Loucy (cell line): ENCODE measurements around the gene YOD1.

Experiments used
- H2AFZ ChIP-seq: fragments of 200-600 bp; sonication (generic); 2 replicates; pipeline ENCODE4 v1.6.0; 2016; ENCODE audit warnings: antibody characterized with exemption, mild to moderate bottlenecking, low read length, moderate library complexity
- H3F3A ChIP-seq: fragments of 200-600 bp; 2 replicates; pipeline ENCODE4 v1.6.0; 2016; ENCODE audit warnings: antibody characterized with exemption, low read depth, mild to moderate bottlenecking
- H3K27me3 ChIP-seq: fragments of 200-600 bp; sonication (generic); 2 replicates; pipeline ENCODE4 v1.6.1; 2014; ENCODE audit warnings: low read length, mild to moderate bottlenecking; ENCODE audit not compliant: insufficient read depth, poor library complexity, severe bottlenecking
- H3K36me3 ChIP-seq: fragments of 200-600 bp; sonication (generic); 2 replicates; pipeline ENCODE4 v1.6.1; 2016; ENCODE audit warnings: low read length; ENCODE audit not compliant: insufficient read depth
- H3K4me1 ChIP-seq: fragments of 200-600 bp; sonication (generic); 2 replicates; pipeline ENCODE4 v1.5.1; 2014; ENCODE audit warnings: low read length, mild to moderate bottlenecking; ENCODE audit not compliant: insufficient read depth, poor library complexity, severe bottlenecking
- H3K4me2 ChIP-seq: fragments of 200-600 bp; sonication (generic); 2 replicates; pipeline ENCODE4 v1.6.0; 2014; ENCODE audit warnings: antibody characterized with exemption, low read length, low read depth, mild to moderate bottlenecking; ENCODE audit not compliant: poor library complexity, severe bottlenecking
- H3K4me3 ChIP-seq: fragments of 200-600 bp; sonication (generic); 2 replicates; pipeline ENCODE4 v1.5.1; 2014; ENCODE audit warnings: low read length, mild to moderate bottlenecking, mixed read lengths; ENCODE audit not compliant: poor library complexity, severe bottlenecking
- H3K79me2 ChIP-seq: fragments of 200-600 bp; sonication (generic); 2 replicates; pipeline ENCODE4 v1.6.1; 2014; ENCODE audit warnings: low read length; ENCODE audit not compliant: insufficient read depth
- H3K9ac ChIP-seq: fragments of 200-600 bp; sonication (generic); 2 replicates; pipeline ENCODE4 v1.6.0; 2014; ENCODE audit warnings: mild to moderate bottlenecking, low read depth, low read length, moderate library complexity; ENCODE audit not compliant: poor library complexity, severe bottlenecking
- H3K9me2 ChIP-seq: fragments of 200-600 bp; sonication (generic); replicated peaks from 2 replicates; pipeline ENCODE4 v1.6.1; 2016; ENCODE audit warnings: low read depth, low read length, mixed read lengths
- H3K9me3 ChIP-seq: fragments of 200-600 bp; sonication (generic); 2 replicates; pipeline ENCODE4 v1.6.1; 2014; ENCODE audit warnings: mild to moderate bottlenecking, antibody characterized with exemption, low read length, low read depth; ENCODE audit not compliant: insufficient read depth
- H4K20me1 ChIP-seq: fragments of 200-600 bp; sonication (generic); 2 replicates; pipeline ENCODE4 v1.6.0; 2014; ENCODE audit warnings: antibody characterized with exemption, low read length, mild to moderate bottlenecking; ENCODE audit not compliant: insufficient read depth, poor library complexity, severe bottlenecking
- EZH2phosphoT487 ChIP-seq: fragments of 200-600 bp; IDR thresholded peaks from 2 replicates; pipeline ENCODE4 v1.6.1; 2018; ENCODE audit warnings: antibody characterized with exemption, mild to moderate bottlenecking, moderate library complexity, borderline replicate concordance
- TF ChIP-seq, protein P1 (sequence below): fragments of 200-600 bp; sonication (generic); conservative IDR thresholded peaks from 2 replicates; pipeline ENCODE4 v1.5.1; 2014; ENCODE audit warnings: mild to moderate bottlenecking, antibody characterized with exemption, low read length

The YOD1 gene

DNA sequence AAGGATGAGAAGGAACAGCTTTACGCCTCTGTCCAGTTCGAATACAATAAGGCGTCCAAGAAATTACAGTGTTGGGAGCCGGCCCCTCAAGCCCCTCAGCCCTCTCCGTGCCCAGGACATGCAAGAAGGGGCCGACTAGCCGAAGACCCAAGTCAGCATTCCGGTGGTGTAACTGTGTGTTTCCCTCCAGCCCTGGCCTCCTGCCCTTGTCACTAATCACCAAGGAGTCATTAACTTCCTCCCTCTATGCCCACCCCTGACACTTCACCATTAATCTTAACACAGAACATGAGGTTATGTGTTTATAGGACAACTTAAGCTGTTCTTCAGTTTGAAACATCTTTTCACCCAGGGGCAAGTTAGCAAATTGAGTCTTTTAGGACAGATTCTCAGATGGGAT, 21.2 kb upstream of the YOD1 start:
- no peak overlapping the region for H3K4me3 ChIP-seq
- H3K79me2 ChIP-seq = no peaks in the 10 kb centered on the region
- no peaks in the 10 kb centered on the region for H3F3A ChIP-seq
- no peaks in the 10 kb centered on the region for H4K20me1 ChIP-seq
- H3K27me3 ChIP-seq = no peaks in the 10 kb centered on the region
- H3K9ac ChIP-seq = no peak overlapping the region
- no peaks in the 10 kb centered on the region for H3K9me2 ChIP-seq
- H3K9me3 ChIP-seq = no peaks in the 10 kb centered on the region
- H2AFZ ChIP-seq = no peak overlapping the region
- H3K36me3 ChIP-seq = no peaks in the 10 kb centered on the region
- H3K4me2 ChIP-seq = no peak overlapping the region
- no peak for TF ChIP-seq EZH2phosphoT487
- TF ChIP-seq, protein P1, sequence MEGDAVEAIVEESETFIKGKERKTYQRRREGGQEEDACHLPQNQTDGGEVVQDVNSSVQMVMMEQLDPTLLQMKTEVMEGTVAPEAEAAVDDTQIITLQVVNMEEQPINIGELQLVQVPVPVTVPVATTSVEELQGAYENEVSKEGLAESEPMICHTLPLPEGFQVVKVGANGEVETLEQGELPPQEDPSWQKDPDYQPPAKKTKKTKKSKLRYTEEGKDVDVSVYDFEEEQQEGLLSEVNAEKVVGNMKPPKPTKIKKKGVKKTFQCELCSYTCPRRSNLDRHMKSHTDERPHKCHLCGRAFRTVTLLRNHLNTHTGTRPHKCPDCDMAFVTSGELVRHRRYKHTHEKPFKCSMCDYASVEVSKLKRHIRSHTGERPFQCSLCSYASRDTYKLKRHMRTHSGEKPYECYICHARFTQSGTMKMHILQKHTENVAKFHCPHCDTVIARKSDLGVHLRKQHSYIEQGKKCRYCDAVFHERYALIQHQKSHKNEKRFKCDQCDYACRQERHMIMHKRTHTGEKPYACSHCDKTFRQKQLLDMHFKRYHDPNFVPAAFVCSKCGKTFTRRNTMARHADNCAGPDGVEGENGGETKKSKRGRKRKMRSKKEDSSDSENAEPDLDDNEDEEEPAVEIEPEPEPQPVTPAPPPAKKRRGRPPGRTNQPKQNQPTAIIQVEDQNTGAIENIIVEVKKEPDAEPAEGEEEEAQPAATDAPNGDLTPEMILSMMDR = no peak
- peaks cover 22% of the 10 kb centered on the region for H3K4me1 ChIP-seq

DNA sequence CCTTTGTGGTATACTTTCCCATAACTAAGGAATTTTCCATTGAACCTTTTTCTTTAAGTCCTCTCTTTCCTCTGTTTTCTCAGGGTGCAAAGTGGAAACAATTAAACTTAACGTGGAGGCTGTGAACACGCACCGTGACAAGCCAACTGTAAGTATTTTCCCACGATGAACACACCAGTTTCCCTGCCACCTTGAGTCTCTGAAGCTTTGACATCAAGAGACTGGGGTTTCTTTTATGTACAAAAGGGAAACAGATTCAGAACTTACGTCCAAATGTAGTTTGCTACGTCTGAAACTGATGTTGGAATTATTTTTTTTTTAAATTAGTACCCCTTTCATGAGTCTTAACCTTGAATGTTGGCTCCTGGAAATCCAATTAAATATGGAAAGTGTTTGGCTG, 20.4 kb upstream of the YOD1 start:
- Histone ChIP-seq H3K36me3 (no peaks in the 10 kb centered on the region), H3K9me3 (no peaks in the 10 kb centered on the region)

DNA sequence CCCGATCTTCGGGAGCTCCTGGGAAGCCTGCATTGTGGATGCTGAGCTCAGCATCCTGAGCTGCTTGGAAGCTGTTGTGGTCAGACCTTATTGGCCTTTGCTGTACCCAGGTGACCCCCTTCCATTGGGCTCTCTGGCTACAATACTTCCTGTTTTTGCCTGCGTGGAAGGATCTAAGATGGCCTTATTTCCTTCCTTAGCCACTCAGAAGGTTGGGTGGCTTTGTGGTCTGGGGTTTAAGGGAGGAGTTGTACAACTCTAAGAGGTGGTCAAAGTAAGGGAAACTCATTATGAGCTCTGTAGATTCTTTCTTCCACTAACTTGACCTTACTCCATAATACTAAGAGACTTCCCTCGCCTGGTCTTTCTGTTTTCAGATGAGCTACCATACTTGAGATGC, 19.8 kb upstream of the YOD1 start:
- Histone ChIP-seq H3K36me3 (no peaks in the 10 kb centered on the region), H3K4me3 (peak overlapping the region; percentile 12), H2AFZ (peak overlapping the region; percentile 49), H4K20me1 (no peaks in the 10 kb centered on the region), H3K79me2 (no peaks in the 10 kb centered on the region), H3K9ac (no peak overlapping the region), H3K9me2 (no peaks in the 10 kb centered on the region), H3K4me2 (peak overlapping the region; percentile 47), H3K27me3 (no peaks in the 10 kb centered on the region), H3K9me3 (no peaks in the 10 kb centered on the region), H3K4me1 (peaks cover 22% of the 10 kb centered on the region), H3F3A (no peaks in the 10 kb centered on the region)
- TF ChIP-seq, protein P1 = no peak
- no peak for TF ChIP-seq EZH2phosphoT487

More for the DNA sequence above, 20.4 kb upstream of the YOD1 start:
- Histone ChIP-seq H3K4me1 (peaks cover 22% of the 10 kb centered on the region), H3K4me3 (peak overlapping the region; percentile 12), H3K79me2 (no peaks in the 10 kb centered on the region), H3F3A (no peaks in the 10 kb centered on the region), H3K4me2 (peak overlapping the region; percentile 47), H4K20me1 (no peaks in the 10 kb centered on the region), H2AFZ (no peak overlapping the region), H3K27me3 (no peaks in the 10 kb centered on the region), H3K9ac (no peak overlapping the region), H3K9me2 (no peaks in the 10 kb centered on the region)
- TF ChIP-seq, protein P1 = no peak
- TF ChIP-seq EZH2phosphoT487 = no peak
